SK-N-SH (cell line): ENCODE results near the gene DYNC1LI2. TPM values are rescaled to one million over a fixed set of nuclear protein-coding genes. Genes with fewer than 3 reads are reported as not detected.

Experiments
- CTCF ChIA-PET: fragments of 300-600, 350-600 bp; formaldehyde crosslinking; extraction: SDS; loops from one replicate; lab custom pipeline; 2021; lab: Yijun Ruan, JAX
- POLR2A ChIA-PET: fragments of 350-600 bp; sonication (Branson Sonifier 250); formaldehyde crosslinking; extraction: SDS; loops from one replicate; lab custom pipeline; 2020; ENCODE audit warnings: antibody characterized with exemption, inconsistent platforms; lab: Yijun Ruan, JAX
- DNase-seq: peaks from one replicate; pipeline ENCODE4 v3.0.0; 2012
- H2AFZ ChIP-seq: fragments of 200-600 bp; sonication (generic); 2 replicates; pipeline ENCODE4 v1.8.1; 2016; ENCODE audit warnings: antibody characterized with exemption, mild to moderate bottlenecking, low read depth
- H3F3A ChIP-seq: fragments of 200-600 bp; sonication (generic); replicated peaks from 2 replicates; pipeline ENCODE3; 2016; ENCODE audit warnings: antibody characterized with exemption, mild to moderate bottlenecking; ENCODE audit not compliant: insufficient read depth
- H3K27ac ChIP-seq, 2 experiments: fragments of 200-500 bp in 1 of 2; fragments of 200-600 bp in 1 of 2; sonication (Bioruptor generic) in 1 of 2; sonication (generic), shearing (Covaris generic) in 1 of 2; 2 replicates each; pipeline versions ENCODE4 v1.5.1 to v1.6.1; 2014 to 2016; ENCODE audit warnings: low read depth in 2 of 2, inconsistent platforms in 1 of 2, low read length in 1 of 2, mild to moderate bottlenecking in 1 of 2, mixed read lengths in 1 of 2
- H3K27me3 ChIP-seq: fragments of 200-600 bp; sonication (generic), shearing (Covaris generic); 2 replicates; pipeline ENCODE4 v1.6.1; 2016; ENCODE audit warnings: mixed run types; ENCODE audit not compliant: insufficient read depth
- H3K36me3 ChIP-seq, 2 experiments: fragments of 200-500 bp in 1 of 2; fragments of 200-600 bp in 1 of 2; sonication (Bioruptor generic) in 1 of 2; sonication (generic) in 1 of 2; replicated peaks in 1 of 2; 2 replicates each; pipeline versions ENCODE3 to v1.5.1; 2014 to 2016; ENCODE audit warnings: low read length in 1 of 2, mild to moderate bottlenecking in 1 of 2; ENCODE audit not compliant: insufficient read depth in 2 of 2, control insufficient read depth in 1 of 2
- H3K4me1 ChIP-seq, 2 experiments: fragments of 200-500 bp in 1 of 2; fragments of 200-600 bp in 1 of 2; sonication (Bioruptor generic) in 1 of 2; sonication (generic), shearing (Covaris generic) in 1 of 2; 2 replicates each; pipeline versions ENCODE4 v1.5.1 to v1.6.1; 2014 to 2016; ENCODE audit warnings: low read depth in 1 of 2, low read length in 1 of 2, mixed run types in 1 of 2; ENCODE audit not compliant: insufficient read depth in 2 of 2, control insufficient read depth in 1 of 2
- H3K4me2 ChIP-seq: fragments of 200-600 bp; sonication (generic), shearing (Covaris generic); 2 replicates; pipeline ENCODE4 v1.6.1; 2017; ENCODE audit warnings: mixed run types
- H3K4me3 ChIP-seq, 2 experiments: fragments of 200-500 bp in 1 of 2; fragments of 200-600 bp in 1 of 2; sonication (Bioruptor generic) in 1 of 2; sonication (generic), shearing (Covaris generic) in 1 of 2; 2 replicates each; pipeline versions ENCODE4 v1.5.1 to v1.8.1; 2014 to 2016; ENCODE audit warnings: low read depth in 2 of 2, inconsistent platforms in 1 of 2, low read length in 1 of 2, mild to moderate bottlenecking in 1 of 2, mixed read lengths in 1 of 2, moderate library complexity in 1 of 2
- H3K79me2 ChIP-seq: fragments of 200-600 bp; sonication (generic); 2 replicates; pipeline ENCODE4 v1.8.1; 2017; ENCODE audit warnings: mild to moderate bottlenecking; ENCODE audit not compliant: insufficient read depth
- H3K9ac ChIP-seq: fragments of 200-600 bp; sonication (generic); 2 replicates; pipeline ENCODE4 v1.6.1; 2017; ENCODE audit warnings: mixed run types
- H3K9me2 ChIP-seq: fragments of 200-600 bp; sonication (generic); 2 replicates; pipeline ENCODE4 v1.6.1; 2017; ENCODE audit warnings: mixed run types
- H3K9me3 ChIP-seq: fragments of 200-600 bp; sonication (generic); 2 replicates; pipeline ENCODE4 v1.6.1; 2017; ENCODE audit warnings: mixed run types, mild to moderate bottlenecking, moderate library complexity
- H4K20me1 ChIP-seq: fragments of 200-600 bp; sonication (generic); 2 replicates; pipeline ENCODE4 v1.6.1; 2017; ENCODE audit warnings: mild to moderate bottlenecking, mixed run types; ENCODE audit not compliant: insufficient read depth
- CHD2 ChIP-seq: fragments of 150-350 bp; IDR thresholded peaks from 2 replicates; pipeline ENCODE4 v1.6.1; 2018; ENCODE audit warnings: low read length; ENCODE audit not compliant: partially characterized antibody
- FOXJ3 ChIP-seq: sonication (generic); formaldehyde crosslinking; IDR thresholded peaks from 2 replicates; pipeline ENCODE4 v1.5.1; 2020; ENCODE audit warnings: mild to moderate bottlenecking, missing genetic modification reagents
- FOXM1 ChIP-seq: IDR thresholded peaks from 2 replicates; pipeline ENCODE4 v1.4.0; 2012; ENCODE audit warnings: low read depth, mild to moderate bottlenecking
- JUND ChIP-seq: IDR thresholded peaks from 2 replicates; pipeline ENCODE4 v1.4.0; 2012
- MXI1 ChIP-seq: IDR thresholded peaks from 2 replicates; pipeline ENCODE4 v1.6.1; 2012; ENCODE audit warnings: mild to moderate bottlenecking, low read depth, low read length, improper control_type of control experiment
- NRF1 ChIP-seq: IDR thresholded peaks from 2 replicates; pipeline ENCODE4 v1.6.1; 2012; ENCODE audit warnings: low read depth, mild to moderate bottlenecking, low read length
- RAD21 ChIP-seq: IDR thresholded peaks from 2 replicates; pipeline ENCODE4 v1.6.1; 2012; ENCODE audit warnings: mild to moderate bottlenecking, low read length
- TAF1 ChIP-seq: IDR thresholded peaks from 2 replicates; pipeline ENCODE4 v1.6.1; 2012; ENCODE audit warnings: low read depth, mild to moderate bottlenecking, low read length, moderate library complexity, borderline replicate concordance
- TCF12 ChIP-seq: IDR thresholded peaks from 2 replicates; pipeline ENCODE4 v1.4.0; 2012
- TEAD4 ChIP-seq: IDR thresholded peaks from 2 replicates; pipeline ENCODE4 v1.4.0; 2012; ENCODE audit warnings: mild to moderate bottlenecking, borderline replicate concordance; ENCODE audit not compliant: insufficient read depth
- USF1 ChIP-seq: IDR thresholded peaks from 2 replicates; pipeline ENCODE4 v1.4.0; 2012; ENCODE audit warnings: low read depth, borderline replicate concordance
- USF2 ChIP-seq: fragments of 150-350 bp; IDR thresholded peaks from 2 replicates; pipeline ENCODE4 v1.6.1; 2017; ENCODE audit warnings: antibody characterized with exemption, low read length, low read depth, borderline replicate concordance
- WGBS: methylation state at CpG from one replicate; pipeline ENCODE4 v1.1.6; 2017; ENCODE audit warnings: low lambda C conversion rate; 5-methylcytosine and 5-hydroxymethylcytosine counted together
- polyA plus RNA-seq, 3 experiments: library from polyadenylated mRNA; depleted of rRNA; stranded (reverse); fragments of >200 nt; gene quantifications; 2 replicates each; pipeline ENCODE4 v1.2.3, GENCODE V29; 2012

Gene DYNC1LI2
- polyA plus RNA-seq, 1 of the 3 experiments (the other 2 are of a cell fraction): 33.1 TPM

- TF ChIP-seq USF2 (no peak), TCF12 (no peak), TAF1 (no peak), FOXJ3 (CRISPR knock-in tag) (no peak), NRF1 (no peak)
- TF ChIP-seq, all 33 proteins: peak for 0
These were observed 30.6 kb downstream of the DYNC1LI2 start (continued) for GRCh38 chr16:66720766-66721165.

- TF ChIP-seq TEAD4: no peak
- TF ChIP-seq MXI1: no peak
- TF ChIP-seq CHD2: no peak
- no peak for TF ChIP-seq USF1
- Histone ChIP-seq H3K4me1 (peaks cover 0 to 12% of the 10 kb centered on the region in 2 experiments; a peak in 1 of 4 replicates), H4K20me1 (no peaks in the 10 kb centered on the region; the same call in 1 of the 2 replicates), H3K4me3 (no peak overlapping the region), H3K36me3 (peaks cover 37% of the 10 kb centered on the region in 2 experiments), H3K27me3 (no peaks in the 10 kb centered on the region), H3F3A (peaks cover 39% of the 10 kb centered on the region), H3K79me2 (no peaks in the 10 kb centered on the region), H3K27ac (no peak overlapping the region), H3K4me2 (no peak overlapping the region), H2AFZ (no peak overlapping the region), H3K9me3 (no peaks in the 10 kb centered on the region), H3K9ac (no peak overlapping the region), H3K9me2 (no peaks in the 10 kb centered on the region)
- DNase-seq: no peak
- 99% methylated on average over 4 of the region's 4 CpGs for WGBS
- ChIA-PET CTCF (no interaction called here), POLR2A (no interaction called here)
These were observed 32.2 kb downstream of the DYNC1LI2 start for GRCh38 chr16:66719246-66719645.

- H3K79me2 ChIP-seq: no peaks in the 10 kb centered on the region
- H3K4me3 ChIP-seq: no peak overlapping the region
- no peaks in the 10 kb centered on the region for H3K9me2 ChIP-seq
- TF ChIP-seq RAD21 (no peak), JUND (no peak), FOXJ3 (CRISPR knock-in tag) (no peak), TEAD4 (no peak), TCF12 (no peak), FOXM1 (no peak)
- H2AFZ ChIP-seq: no peak overlapping the region
- H3K9me3 ChIP-seq: no peaks in the 10 kb centered on the region
- no peaks in the 10 kb centered on the region; the same call in 1 of the 2 replicates for H4K20me1 ChIP-seq
- CTCF ChIA-PET: interaction anchor here (0.8 to 3.9 kb wide), 8 partner anchors 8 to 155 kb away, joined by 3 to 34 read pairs (median 6); partner anchors contain the start of gene DYNC1LI2
- WGBS: 79% methylated on average over 4 of the region's 4 CpGs
- no peaks in the 10 kb centered on the region for H3K27me3 ChIP-seq
- peaks cover 23% of the 10 kb centered on the region in 2 experiments for H3K36me3 ChIP-seq
- no peak overlapping the region for H3K4me2 ChIP-seq
- POLR2A ChIA-PET: no interaction called here
- H3F3A ChIP-seq: peaks cover 34% of the 10 kb centered on the region
- peak overlapping the region in 1 of 2 experiments; percentile 27; a peak in 1 of 4 replicates for H3K27ac ChIP-seq
- H3K4me1 ChIP-seq: peaks cover 0 to 12% of the 10 kb centered on the region in 2 experiments; a peak in 1 of 4 replicates
- no peak overlapping the region for H3K9ac ChIP-seq
- no peak for DNase-seq
These were observed 33.6 kb downstream of the DYNC1LI2 start for GRCh38 chr16:66717776-66718175.
